ENCODE data around the gene DOCK4.

The DOCK4 gene

GRCh38 chr7:111844904-111845671 lies 361.1 kb downstream of the DOCK4 start:
- no peak for DNase-seq

DNA sequence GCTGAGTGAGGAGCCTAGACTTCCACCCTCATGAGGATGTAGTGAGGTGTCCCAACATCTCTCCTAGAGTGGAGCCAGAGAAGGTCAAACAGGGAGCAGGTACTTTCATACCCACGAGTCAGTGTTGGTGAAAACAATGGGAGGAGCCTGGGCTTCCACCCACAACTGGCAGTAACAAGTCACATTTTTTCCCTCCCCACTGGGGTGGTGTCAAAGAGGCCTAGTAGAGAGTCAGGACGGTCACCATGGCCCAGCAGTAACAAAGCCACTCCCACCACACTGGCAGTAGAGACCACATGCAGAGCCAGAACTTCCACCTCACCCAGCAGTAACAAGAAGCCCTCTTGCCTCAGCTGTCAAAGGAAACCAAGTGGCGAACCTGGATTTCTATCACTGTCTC lies 363.7 kb downstream of the DOCK4 start:
- no peak for DNase-seq

DNA sequence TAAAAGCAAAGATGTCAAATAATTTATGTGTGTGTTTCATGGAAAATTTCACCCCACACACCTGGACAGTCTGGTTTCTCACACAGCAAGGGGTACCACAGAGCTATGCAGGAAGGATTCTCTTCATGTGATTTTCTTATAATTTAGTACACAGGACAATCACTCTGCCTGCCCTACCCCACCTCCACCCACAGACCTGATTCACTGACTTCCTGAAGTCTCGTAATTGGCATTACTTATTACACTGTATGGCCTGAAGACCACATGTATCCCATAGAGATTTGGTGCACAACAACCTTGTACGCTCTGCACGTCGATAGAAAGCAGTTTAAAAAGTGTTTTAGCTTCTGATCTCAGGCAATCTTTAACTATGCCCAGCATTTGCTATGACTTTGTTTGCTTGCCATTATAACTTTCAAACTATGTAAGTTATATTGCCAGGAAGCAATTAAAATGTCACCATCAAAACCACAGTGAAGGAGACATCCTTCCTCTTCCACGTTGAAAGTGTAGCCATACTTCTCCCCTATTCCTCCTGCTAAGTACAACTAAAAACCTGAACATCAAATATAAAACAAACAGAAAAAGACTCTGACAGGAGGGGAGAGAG lies 364.5 kb downstream of the DOCK4 start:
- no peak for DNase-seq

DNA sequence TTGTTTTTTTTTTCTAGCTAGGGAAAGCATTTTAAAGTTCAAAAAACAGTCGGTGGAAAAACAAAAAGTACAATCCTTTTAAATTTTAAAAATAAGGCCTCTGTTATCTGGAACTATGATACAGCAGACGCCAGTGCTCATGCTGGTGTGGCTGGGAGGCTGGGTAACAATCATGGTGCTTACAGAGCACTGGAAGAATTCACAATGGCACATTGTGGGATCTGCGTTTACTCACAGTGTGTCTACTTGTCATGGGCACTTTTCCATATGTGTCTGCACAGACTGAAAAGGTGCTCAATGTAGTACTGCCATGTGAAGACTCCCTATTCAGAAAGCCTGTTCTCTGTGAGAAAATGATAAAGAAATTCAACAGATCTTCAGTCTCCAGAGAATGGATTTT lies 365.7 kb downstream of the DOCK4 start:
- no peak for DNase-seq

GRCh38 chr7:111839261-111839660 lies 366.9 kb downstream of the DOCK4 start:
- no peak for DNase-seq

DNA sequence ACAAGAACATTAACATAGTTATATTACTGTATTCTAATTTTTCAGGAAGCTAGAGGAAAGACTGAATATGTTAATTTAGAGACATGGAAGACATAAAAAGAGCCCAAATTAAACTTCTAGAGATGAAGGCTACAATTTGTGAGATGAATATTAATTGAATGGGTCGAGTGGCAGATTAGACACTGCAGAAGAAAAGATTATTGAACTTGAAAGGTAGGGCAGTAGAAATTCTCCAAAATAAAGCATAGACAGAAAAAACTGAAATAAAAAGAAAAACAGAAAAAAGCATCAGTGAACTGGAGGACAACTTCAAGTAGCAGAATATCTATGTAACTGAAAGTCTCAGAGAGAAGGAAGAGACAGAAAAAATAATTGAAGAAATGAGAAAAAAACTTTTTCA lies 369.6 kb downstream of the DOCK4 start:
- no peak for DNase-seq

GRCh38 chr7:111835066-111835465 lies 371.1 kb downstream of the DOCK4 start:
- DNase-seq = no peak

DNA sequence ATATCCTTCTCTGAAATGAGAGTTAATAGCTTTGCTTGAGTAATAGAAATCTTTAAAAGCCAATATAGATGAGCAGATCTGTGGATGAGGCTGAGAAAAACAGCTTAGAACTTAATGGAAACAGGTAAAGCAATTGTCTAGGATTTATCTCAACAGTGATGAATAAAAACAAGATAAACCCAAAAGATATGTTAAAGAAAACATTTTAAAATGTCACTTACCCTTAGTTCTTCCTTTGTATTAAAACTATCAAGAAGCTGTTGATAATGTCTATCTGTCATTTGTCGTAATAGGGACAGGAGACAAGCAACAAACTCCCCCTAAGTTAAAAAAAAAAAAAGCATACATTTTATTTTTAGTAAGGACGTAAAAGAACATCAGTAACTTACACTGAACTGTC lies 371.8 kb downstream of the DOCK4 start:
- DNase-seq = no peak

DNA sequence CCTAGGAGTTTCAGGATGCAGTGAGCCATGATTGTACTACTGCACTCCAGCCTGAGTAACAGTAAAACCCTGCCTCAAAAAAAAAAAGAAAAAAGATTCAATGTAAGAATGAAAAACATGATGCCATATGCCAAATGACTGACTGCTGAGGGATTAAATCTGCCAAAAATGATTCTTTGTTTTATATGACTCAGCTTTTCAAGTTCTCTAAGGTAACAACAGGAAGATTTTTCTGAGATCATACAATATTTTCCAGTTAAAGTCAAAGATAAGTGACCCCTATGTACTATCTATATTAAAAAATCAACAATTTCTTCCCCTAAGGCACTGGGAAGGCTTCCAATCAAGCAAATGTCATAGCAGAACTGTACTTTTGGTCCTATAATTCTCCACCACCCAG lies 372.7 kb downstream of the DOCK4 start:
- DNase-seq = no peak

DNA sequence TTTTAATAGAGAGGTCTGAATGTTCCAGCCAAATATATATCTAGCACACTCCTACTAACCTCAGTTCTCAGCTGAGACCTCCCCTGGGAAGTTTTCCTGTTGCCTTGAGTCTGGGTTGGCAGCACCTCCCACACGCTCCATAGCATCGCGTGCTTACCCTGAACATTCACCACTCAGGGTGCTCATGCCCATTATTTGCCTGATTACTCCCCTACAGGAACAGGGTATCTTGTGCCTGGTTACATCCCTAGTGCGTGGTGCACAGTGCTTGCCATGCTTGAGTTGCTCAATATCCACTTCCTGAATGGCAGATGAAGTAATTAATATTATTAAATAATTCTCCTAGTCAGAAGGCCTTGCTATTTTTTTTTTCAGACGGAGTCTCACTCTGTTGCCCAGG lies 374.0 kb downstream of the DOCK4 start:
- no peak for DNase-seq

DNA sequence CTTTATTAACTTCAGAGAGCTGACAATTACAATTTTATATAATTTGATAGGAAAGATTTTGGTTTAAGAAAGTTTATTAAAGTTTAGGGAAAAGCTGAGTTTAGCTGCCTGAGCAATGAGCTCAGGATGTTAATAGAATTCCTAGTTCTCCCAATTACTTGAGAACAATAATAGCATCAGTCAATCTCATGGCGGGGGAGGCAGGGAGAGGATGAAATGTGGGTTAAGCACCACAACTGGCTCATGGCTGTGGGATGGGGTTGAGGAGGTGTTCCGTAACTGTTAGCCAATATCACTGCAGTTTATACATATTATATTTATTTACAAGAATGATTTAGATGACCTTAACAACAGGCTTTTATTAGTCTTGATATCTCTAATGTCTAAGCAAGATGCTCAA lies 377.0 kb downstream of the DOCK4 start:
- DNase-seq = no peak

DNA sequence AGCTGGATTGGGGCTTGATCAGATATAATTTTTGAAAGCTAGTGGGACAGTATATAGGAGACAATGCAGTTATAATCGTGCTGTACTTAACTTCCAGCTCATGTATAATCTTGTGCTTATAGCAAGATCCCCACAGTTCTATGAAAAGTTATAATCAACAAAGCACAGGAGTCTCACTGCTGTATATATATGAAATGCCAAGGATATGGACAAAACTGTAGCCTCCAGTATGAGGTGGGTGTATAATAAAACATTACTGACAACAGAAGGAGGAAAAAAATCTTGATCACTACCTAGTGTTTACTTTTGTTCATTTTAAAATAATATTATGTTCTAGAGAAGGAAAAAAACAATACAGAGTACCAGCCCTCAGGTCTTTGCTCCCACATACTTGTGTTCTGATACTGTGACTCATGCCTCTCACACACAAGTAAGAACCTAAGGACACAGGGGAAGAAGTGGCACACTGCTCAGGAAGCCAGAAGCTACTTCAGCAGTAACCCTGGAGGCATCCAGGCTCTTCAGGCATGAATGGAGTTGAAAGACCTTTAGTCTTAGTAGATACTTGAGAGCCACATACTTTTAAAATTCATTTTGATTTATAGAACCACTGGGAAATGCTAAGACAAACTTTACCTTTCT lies 378.2 kb downstream of the DOCK4 start:
- DNase-seq = no peak

GRCh38 chr7:111825046-111825445 lies 381.2 kb downstream of the DOCK4 start:
- DNase-seq = no peak

- DNase-seq = no peak
These were observed 382.4 kb downstream of the DOCK4 start for GRCh38 chr7:111823826-111824225.

GRCh38 chr7:111821046-111821445 lies 385.2 kb downstream of the DOCK4 start:
- DNase-seq = no peak

DNA sequence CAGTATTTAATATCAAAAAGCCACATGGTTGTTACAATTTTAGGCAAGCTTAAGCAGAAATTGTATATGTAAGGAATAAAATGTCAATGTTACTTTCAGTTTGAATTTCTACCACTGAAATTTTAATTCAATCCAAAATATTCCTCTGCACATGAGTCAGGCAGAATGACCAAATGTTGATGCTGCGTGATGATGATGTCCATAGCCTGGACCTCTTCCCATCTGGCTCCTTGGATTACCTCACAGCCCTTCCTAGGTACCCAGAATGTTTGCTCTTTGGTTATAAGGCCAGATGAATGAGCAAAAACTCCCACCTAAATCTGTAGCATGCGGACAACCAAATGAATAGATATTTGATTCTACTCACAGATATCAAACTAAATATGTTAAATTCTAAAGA lies 385.6 kb downstream of the DOCK4 start:
- no peak for DNase-seq

DNA sequence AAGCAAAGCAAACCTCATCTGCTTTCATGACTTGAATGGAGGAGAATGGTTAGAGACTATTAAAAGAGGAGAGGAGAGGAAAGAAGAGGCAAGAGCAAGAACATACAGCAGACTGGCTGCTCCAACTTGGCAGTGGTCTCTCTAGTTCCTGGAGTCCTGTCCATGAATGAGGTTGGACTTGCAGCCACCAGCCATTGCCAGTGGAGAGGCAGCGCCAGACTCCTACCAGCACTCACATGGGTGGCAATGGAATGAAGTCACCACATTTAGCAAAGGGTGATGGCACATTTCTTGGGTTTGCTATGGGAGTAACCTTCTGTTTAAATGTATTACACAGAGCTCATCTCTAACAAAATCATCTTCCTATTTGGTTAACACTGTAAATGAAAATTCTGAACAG lies 386.1 kb downstream of the DOCK4 start:
- DNase-seq = no peak

DNA sequence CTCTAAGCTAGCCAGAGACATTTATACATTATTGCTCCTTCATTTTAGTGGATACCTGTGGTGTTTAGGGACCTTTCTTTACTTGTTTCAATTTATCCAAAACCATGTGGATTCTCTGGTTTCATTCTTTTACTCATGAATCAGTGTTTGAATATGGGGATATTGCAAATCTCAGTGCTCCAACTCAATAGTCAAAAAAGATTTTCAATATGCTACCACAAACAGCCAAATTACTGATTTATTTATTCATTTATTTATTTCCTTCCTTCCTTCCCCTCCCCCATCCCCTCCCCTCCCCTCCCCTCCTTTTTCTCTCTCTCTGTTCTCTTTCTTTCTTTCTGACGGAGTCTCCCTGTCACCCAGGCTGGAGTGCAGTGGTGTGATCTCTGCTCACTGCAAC lies 390.8 kb downstream of the DOCK4 start:
- DNase-seq = no peak

DNA sequence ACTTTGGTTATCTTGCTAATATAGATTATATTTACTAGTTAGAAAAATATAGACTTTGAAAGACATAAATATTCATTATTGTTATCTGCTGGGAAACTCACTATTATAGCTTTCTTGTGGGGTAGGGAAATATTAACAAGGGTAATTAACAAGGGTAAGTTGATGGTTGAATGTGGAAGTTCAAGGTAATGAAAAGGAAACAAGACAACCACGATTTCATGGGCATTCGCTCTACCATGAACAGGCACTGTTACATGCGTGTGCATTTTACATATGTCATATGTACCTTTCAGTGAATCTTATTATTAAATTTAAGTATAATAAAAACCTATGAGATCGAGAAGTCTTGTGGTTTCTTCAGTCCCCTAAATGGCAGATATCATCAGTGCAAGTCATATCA lies 392.9 kb downstream of the DOCK4 start:
- no peak for DNase-seq

GRCh38 chr7:111806232-111806631 lies 400.0 kb downstream of the DOCK4 start:
- DNase-seq = no peak

GRCh38 chr7:111803015-111803758 lies 403.0 kb downstream of the DOCK4 start:
- no peak for DNase-seq

- DNase-seq = no peak
These were observed 403.9 kb downstream of the DOCK4 start for GRCh38 chr7:111802194-111802772.

GRCh38 chr7:111801277-111801676 lies 404.9 kb downstream of the DOCK4 start:
- no peak for DNase-seq

All from RPMI8226 (cell line).